Retinal pigment epithelial cell (primary cell): ENCODE data around the gene LY6G5B.

ENCODE experiments used
- DNase-seq: peaks from one replicate; pipeline ENCODE4 v3.0.0-alpha.2; 2010; ENCODE audit warnings: low read depth
- H3K4me3 ChIP-seq: 2 replicates; pipeline ENCODE4 v1.5.1; 2011; ENCODE audit warnings: mild to moderate bottlenecking, low read length, control low read depth, moderate library complexity
- TF ChIP-seq, protein P1 (sequence below): conservative IDR thresholded peaks from 2 replicates; pipeline ENCODE4 v1.5.1; 2011; ENCODE audit warnings: low read depth, low read length, control low read depth, inconsistent platforms

Gene LY6G5B

GRCh38 chr6:31641370-31641769 lies 28.4 kb upstream of the LY6G5B start:
- TF ChIP-seq, protein P1, sequence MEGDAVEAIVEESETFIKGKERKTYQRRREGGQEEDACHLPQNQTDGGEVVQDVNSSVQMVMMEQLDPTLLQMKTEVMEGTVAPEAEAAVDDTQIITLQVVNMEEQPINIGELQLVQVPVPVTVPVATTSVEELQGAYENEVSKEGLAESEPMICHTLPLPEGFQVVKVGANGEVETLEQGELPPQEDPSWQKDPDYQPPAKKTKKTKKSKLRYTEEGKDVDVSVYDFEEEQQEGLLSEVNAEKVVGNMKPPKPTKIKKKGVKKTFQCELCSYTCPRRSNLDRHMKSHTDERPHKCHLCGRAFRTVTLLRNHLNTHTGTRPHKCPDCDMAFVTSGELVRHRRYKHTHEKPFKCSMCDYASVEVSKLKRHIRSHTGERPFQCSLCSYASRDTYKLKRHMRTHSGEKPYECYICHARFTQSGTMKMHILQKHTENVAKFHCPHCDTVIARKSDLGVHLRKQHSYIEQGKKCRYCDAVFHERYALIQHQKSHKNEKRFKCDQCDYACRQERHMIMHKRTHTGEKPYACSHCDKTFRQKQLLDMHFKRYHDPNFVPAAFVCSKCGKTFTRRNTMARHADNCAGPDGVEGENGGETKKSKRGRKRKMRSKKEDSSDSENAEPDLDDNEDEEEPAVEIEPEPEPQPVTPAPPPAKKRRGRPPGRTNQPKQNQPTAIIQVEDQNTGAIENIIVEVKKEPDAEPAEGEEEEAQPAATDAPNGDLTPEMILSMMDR = no peak
- no peak overlapping the region for H3K4me3 ChIP-seq
- no peak for DNase-seq

DNA sequence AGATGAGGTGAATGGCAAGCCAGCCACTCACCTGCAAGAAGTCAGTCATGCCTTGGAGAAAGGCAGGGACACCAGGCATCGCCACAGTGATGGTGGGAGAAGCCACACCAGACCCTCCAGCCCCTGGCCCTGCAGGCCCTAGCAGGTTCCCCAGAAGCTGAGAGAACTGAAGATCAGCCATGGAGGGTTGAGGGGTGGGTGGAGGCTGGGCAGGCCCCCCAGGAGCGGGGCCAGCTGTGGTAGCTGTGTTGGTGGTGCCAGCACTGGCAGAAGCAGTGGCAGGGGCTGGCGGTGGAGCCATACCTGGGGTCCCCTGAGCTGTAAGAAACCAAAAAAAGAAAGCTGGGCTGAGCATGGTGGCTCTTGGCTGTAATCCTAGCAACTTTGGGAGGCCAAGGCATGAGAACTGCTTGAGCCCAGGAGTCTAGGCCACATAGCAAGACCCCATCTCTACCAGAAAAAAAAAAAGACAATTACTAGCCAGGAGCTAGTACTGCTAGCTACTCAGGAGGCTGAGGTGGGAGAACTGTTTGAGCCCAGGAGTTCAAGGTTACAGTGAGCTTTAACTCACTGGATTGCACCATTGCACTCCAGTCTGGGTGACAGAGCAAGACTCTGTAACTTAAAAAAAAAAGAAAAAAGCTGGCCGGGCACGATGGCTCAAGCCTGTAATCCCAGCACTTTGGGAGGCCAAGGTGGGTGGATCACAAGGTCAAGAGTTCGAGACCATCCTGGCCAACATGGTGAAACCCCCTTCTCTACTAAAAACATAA lies 26.8 kb upstream of the LY6G5B start:
- TF ChIP-seq, protein P1 = no peak
- DNase-seq = no peak
- no peak overlapping the region for H3K4me3 ChIP-seq

DNA sequence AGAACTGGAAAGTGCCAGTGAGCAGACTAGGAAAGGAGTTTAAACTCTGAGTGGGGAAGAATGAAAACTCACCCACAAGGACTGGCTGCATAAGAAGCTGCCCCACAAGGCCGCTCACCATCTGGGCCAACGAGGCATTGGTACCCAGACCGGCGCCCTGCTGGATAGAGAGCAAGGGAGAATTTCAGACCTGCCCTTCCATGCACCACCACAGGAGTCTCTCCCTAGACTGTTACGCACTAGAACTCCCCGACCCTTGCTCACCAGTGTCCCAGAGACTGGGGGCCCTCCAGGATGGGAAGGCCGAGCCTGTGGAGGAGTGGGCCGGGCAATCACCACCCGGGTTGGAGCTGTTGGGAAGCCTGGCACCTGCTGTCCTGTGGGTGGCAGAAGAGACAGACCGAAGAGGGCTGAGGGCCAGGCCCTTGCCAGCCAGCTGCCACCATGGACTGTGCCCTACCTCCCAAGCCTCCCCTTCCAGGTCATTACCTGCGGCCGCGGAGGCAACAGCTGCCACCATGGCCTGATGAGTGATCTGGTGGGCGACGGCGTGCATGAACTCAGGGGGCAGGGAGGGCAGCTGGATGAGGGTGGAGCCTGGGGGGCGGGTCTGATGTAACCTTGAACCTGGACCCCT lies 25.8 kb upstream of the LY6G5B start:
- DNase-seq = no peak
- TF ChIP-seq, protein P1 = no peak
- no peak overlapping the region for H3K4me3 ChIP-seq

DNA sequence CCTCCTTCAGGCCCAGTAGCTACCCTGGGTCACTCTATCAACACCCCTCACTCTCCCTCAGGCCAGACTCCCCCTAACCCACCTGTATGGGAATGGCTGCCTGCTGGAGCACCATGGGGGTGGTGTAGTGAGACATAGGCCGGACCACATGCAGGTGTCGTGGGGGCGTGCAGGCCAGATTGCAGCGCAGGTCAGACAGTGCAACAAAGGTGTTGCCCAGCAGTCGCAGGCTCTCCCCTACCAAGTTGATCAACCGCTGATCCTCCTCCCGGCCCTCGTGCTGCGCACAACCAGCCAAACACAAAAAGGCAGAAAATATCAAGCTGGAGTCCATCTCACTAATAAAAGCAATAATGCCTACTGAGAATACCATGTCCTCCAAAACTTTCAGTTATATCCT lies 24.5 kb upstream of the LY6G5B start:
- TF ChIP-seq, protein P1 = no peak
- H3K4me3 ChIP-seq = no peak overlapping the region
- DNase-seq = no peak

- DNase-seq = peak; percentile 46
- TF ChIP-seq, protein P1 = no peak
- H3K4me3 ChIP-seq = peak overlapping the region; percentile 86
These were observed 18.1 kb upstream of the LY6G5B start for GRCh38 chr6:31651602-31652191.

DNA sequence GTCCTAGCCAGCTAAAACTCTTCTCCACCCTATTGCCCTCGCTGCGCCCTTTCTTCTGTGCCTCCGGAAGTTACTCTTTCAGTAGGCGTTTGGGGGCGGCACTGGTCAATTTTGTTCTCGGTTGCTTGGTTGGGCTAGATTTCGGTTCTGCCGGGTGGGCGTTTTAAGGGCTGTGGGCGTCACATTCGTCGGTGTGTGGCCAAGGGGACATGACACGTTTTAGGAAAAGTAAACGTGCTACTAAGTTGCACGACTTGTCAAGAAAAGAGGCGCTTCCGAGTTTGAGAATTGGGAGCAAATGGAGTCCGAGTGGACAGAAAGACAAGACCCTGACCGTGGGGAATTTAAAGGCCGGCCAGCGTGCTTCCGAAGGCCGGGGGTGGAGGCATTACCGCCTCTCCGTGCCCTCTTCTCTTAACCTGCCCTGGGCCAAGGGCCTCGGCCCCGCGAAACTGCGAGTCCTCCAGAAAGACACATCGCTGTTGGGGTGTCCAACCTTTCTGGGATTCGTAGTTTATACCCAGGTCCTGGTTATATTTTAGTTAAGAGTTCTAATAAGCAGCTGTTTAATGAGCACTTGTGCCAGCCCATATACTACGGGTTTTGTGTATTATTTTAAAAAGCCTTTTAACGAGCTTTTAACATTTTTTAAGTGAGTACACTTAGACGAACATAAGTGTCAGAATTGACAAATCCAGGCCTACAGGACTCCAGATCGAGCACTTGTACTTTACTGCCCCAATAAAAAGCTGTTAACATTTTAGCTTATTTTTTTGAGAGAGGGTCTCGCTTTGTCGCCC lies 16.7 kb upstream of the LY6G5B start:
- H3K4me3 ChIP-seq = peak overlapping the region; percentile 86
- TF ChIP-seq, protein P1 = no peak
- DNase-seq = no peak
